CD4-positive, alpha-beta T cell treated with Interferon gamma for 1 hour (primary cell): ENCODE data around the gene MAP2K4.

Experiments used
- DNase-seq: peaks from one replicate; pipeline ENCODE4 v3.0.0-alpha.2; 2020

MAP2K4 gene

DNA sequence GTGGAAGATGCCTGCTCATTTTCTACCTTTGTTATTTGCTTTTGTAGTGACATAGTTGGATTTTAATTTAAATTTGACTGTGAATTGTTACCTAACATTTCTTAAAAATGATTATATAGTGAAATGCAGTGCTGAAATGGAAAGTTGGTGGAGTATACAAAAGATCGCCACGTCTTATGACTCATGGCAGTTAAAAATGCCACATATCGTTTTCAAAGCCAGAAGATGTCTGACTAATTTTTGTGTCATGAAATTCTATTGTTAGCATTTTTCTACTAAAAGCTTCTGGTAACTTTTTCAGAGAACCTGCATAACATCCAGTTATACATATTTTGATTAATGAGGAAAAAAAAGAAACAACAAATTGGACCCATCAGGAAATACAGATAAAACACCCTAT lies 20.6 kb downstream of the MAP2K4 start:
- no peak for DNase-seq

DNA sequence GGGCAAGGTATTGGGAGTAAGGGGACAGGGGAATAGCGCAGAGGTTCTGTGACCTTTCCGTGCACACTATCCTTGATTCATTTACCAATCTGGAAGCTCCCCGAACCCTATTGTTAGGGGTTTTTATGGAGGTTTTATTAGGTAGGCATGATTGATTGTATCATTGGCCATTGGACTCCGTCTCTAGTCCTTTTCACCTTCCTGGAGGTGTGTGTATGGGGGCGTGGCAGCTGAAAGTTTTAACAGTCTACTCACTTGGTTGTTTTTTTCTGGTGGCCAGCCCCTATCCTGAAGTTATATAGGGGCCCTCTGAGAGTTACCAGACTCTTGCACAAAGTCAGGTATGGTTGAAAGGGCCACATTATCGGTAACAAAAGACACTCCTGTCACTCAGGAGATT lies 23.0 kb downstream of the MAP2K4 start:
- no peak for DNase-seq

DNA sequence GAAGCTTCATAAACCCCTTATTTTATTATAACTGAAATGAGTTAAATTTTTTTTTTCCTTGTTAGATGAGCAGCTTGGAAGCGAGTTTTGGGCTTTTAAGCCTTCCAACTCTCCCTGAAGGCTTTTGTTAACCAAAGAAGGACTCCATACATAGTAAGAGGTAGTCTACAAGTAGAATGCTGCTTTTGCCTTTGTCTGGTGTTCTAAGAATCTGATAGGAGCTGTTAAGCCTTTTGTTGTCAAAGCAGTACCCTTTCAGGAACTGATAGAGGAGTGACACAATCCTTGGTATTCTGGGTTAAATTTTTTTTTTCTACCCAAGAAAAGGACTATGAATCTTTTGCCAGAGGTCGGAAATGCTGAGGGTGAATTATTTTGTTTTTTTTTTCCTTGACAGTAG lies 26.1 kb downstream of the MAP2K4 start:
- DNase-seq = no peak

DNA sequence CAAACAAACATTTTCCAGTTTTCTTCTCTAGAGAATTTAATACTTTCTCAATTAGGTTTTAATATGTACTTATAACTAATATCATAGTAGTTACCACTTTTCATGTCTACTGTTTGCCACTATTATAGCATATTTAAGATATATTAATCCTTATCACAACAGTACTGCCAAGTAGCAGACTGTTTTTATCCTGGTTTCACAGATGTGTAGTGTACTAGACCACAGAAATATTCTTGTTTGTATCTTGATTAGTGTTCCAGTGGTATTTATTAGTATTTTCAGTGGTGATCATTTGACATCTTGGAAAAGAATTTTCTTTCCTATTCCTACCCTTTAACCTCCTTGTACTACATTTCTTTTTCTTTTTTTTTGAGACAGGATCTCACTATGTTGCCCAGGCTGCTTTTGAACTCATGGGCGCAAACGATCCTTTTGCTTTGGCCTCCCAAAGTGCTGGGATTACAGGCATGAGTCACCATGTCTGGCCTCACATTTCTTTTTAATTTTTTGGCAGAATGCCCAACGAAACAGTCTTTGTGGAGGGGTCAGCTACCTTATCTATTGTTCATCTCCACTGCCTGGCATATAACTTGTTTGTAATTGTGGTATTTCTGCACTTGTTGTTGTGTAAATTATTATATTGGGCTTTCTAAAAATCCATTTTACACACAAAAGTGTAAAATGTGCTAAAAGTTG lies 27.2 kb downstream of the MAP2K4 start:
- no peak for DNase-seq

DNA sequence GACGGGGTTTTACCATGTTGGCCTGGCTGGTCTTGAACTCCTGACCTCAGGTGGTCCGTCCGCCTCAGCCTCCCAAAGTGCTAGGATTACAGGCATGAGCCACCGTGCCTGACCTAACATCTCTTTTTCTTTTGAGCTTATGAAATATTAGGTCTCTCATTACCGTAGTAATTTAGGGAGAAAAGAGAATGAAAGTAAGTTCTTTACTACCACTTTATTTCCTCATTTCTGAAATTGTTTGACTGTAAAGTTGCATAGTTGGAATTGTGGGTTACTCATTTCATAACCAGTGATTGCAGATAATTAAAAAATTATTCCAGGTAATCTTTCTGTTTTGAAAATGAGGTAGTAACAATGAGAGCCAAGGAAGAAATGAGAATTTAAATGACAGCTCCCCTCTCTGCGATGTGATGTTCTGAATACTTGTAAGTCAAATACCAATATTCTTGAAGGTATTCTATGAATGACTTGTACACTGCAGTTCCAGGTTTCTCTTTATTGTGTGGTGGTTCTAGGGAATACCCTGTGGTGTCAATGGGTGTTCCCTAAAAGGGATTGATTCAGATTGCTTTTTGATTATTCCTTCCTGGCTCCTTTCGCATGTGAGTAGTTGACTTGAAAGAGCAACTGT lies 28.3 kb downstream of the MAP2K4 start:
- no peak for DNase-seq

DNA sequence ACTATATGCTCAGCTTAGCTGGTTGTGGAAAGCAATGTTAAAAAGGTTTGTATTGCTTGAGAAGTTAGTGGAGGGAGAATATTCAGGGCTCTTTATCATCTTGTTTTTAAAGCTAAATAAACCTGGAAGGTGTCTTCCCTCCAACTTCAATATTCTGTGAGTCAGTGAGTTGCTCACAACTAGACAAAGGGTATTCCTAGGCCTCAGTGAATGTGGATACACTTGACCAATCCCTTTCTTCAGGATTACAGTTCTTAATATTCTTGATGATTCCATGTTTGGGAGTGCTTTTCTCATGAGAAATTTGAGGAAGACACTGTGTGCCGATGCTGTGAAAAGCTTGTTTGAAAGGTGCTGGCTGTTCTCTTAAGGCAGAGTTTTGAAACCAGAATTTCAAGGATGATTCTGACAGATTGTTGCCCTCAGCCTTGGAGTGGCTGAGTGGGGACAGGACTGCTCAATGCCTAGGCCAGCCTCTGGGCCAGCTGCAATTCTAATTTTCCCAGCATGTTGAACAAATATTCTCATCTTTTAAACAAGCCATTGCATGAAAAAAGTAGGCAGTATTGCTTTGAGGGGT lies 30.1 kb downstream of the MAP2K4 start:
- no peak for DNase-seq

DNA sequence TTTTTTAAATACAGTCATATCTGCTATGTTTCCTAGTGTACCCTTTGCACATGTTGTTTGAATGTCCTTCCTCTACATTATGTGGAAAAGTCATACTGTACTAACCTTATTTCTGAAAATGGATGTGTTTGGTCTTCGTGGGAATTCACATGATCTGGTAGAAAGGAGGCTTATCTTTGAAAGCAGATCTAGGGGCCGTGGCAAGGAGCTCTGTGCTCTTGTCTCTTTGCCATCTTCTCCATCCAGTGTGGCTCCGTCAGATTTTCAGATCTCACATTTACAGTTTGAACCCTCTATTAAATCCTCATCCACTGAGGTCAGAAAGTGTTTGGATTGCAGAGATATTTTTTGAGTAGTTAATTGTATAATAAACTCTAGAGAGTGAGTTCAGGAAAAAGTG lies 32.9 kb downstream of the MAP2K4 start:
- DNase-seq = no peak

DNA sequence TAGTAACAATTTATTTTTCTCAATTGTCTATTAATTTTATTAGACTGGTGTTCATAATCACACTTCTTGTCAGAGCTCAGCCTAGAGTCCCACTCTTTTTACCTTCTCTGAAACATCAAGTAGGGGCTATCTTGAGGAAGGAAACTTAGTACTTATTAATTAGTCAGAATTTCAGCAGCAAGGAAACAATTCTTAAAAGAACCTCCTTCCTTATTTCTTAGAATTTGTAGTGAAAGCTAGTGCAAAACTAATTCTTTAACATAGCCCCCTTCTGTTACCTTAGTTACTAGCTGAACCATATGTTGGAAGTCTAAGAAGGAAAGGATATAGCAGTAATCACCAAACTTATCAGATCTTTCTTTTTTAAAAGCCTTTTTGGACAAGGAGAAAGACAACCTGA lies 35.2 kb downstream of the MAP2K4 start:
- DNase-seq = no peak

DNA sequence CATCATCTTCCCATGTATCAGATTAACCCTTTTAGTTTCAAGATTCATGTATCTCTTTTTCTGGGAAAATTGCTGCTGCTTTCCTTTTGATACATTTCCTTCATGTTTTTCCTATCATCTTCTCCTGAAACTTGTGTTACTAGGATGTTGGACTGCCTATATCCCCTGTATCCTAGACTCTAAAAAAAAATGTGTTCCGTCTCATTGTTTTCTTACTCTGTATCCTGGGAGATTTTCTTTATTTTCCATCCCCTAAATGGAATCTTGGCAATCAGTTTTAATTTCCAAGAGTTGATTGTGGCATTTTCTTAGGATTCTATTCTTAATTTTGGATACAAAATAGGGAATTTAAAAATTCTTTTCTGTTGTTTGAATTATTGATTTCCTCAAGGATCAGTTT lies 36.8 kb downstream of the MAP2K4 start:
- no peak for DNase-seq

DNA sequence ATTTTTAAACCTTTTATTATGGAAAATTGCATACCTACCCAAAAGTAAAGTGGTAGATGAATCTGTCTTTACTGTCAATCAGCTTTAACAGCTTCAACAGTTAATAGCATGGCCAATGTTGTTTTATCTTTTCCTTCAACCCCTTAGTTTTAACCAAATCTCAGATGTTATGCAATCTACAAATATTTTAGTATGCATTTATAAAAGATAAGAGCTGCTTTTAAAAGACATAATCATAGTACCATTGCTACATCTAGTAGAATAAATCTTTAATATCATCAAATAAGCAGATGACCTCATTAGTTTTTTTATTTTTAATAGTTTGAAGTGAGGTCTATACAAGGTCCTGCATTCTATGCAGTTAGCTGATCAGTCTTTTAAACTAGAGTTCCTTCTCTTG lies 37.9 kb downstream of the MAP2K4 start:
- no peak for DNase-seq

DNA sequence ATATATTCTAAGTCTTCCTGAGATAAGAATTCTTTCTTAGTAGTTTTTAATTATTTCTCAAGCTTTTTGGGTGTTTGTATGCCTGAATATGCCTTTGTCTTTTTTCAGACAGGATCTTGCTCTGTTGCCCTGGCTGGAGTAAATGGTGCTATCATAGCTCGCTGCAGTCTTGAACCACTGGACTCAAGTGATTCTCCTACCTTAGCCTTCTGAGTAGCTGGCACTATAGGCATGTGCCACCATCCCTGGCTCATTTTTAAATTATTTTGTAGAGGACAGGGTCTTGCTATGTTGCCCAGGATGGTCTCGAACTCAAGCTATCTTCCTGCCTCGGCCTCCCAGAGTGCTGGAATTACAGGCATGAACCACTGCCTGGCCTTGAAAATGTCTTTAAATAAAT lies 41.6 kb downstream of the MAP2K4 start:
- no peak for DNase-seq

DNA sequence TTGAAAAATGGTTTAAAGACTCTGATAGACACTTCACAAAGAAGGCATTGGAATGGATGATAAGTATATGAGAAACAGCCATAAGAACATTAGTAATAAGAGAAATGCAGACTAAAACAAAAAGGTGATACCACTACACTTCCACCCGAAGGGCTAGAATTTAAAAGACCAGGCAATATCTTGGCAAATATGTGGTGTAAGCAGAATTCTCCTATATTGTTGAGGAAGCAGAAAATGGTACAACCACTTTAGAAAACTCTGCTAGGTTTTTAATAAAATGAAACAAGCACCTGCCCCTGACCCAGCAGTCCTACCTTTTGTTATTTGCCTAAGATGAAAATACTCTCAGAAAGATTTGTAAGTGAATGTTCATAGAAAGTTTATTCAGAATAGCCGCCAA lies 43.7 kb downstream of the MAP2K4 start:
- DNase-seq = no peak

DNA sequence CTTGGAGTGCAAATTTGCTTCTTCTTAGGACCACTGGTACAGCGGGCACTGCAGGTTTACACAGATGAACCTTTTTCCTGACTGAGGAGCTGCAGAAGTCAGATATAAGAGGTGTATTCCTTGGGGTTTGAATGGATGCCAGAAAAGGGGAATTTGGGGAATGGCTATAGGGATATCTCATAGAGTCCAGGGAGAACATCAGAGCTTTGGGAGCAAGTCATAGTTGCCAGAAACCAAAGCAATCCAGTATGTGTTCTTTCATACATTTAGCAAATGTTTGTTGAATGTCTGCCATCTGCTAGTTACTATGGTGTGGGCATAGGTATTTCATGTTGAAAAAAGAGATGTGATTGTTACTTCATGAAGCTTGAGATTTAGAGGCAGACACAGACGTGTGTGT lies 46.8 kb downstream of the MAP2K4 start:
- no peak for DNase-seq

DNA sequence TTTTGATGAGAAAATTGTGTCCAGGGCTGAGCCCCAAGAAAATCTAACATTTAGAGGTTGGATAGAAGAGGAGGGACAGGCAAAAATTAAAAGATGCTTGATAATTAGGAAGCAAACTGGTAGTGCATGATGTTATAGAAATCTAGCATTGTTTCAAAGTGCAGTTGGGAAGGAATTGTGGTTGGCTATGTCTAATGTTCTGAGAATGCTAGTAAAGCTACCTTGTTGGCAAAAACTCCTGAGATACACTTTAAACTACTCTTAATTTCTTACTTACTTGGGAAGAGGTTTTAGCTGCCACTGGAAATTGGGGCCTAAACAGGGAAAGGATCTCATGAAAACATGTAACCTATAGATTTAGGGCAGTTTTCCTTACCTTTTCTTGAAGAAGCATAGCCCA lies 48.3 kb downstream of the MAP2K4 start:
- DNase-seq = no peak

DNA sequence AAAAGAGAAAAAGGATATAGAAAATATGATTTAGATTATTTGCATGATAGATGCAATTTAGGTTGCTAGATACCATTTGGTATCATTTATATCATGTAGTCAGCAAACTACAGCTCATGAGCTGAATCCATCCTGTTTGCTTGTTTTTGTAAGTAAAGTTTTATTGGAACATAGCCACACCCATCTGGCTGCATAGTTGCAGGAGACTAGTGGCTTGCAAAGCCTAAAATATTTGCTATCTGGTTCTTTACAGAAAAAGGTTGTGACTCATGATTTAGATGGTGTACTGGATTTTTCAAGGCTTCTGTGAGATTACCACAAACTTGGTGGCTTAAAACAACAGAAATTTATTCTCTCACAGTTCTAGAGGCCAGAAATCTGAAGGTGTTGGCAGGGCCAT lies 49.9 kb downstream of the MAP2K4 start:
- no peak for DNase-seq

DNA sequence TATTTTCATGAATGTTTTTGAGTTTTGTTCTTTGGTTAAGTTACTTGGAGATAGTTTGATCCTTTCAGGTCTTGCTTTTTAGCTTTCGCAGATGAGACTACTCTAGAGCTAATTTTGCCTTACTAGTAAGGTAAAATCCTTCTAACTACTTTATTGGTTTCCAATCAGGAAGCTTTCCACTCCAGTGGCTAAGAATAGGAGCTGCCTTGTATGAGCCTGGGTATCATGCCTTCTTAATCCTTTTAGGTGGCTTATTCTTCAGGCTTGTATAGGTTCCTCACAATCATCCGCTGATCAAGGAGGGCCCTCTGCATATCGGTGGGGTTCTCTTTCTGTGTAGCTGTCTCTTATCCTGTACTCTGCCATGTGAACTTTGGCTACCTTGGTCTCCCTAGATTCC lies 53.7 kb downstream of the MAP2K4 start:
- DNase-seq = no peak

DNA sequence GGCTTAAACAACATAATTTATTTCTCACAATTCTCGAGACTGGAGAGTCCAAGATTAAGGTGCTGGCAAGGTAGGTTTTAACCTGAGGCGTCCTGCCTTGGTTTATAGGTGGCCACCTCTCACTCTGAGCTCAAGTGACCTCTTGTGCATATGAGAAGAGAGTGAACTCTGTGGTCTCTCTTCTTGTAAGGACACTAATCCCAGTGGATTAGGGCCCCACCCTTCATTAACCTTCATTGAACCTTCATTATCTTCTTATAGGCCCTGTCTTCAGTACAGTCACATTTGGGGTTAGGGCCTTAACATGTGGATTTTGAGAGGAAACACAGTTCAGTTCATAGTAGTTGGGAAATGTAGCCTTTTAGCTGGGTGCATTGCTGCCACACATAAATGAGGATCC lies 57.1 kb downstream of the MAP2K4 start:
- DNase-seq = no peak

DNA sequence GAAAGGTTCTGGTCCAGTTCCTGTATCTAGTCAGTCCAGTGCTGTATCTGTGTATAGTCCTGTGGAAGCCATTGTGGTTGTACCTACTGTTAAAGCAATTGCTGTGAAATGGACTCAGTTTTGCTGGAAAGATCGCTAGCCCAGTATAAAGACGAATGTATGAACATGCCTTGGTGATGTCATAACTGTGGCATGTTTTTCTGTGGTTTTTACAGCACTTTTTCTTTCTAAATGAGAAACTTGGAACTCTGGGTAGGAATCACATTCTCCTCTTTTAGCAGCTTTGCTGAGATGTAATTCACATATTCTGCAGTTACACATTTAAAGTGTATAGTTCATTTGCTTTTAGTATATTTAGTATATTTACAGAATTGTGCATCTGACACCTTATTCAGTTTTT lies 58.1 kb downstream of the MAP2K4 start:
- DNase-seq = no peak

DNA sequence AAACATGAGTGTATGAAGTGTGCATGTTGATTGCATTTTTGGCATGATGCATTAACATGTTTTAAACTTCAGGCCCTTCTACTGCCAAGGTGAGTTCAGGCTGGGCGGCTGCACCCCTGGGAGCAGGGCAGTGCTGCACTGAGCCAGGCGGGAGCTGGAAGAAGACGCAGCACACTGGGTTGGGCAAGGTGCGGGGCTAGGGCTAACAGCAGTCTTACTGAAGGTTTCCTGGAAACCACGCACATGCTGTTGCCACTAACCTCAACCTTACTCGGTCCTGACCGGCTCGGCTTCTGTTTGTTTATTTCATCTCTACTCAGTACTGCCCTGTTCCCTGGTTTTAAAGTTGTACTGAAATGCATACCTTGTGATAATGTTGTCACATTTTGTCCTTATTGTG lies 61.0 kb downstream of the MAP2K4 start:
- no peak for DNase-seq

DNA sequence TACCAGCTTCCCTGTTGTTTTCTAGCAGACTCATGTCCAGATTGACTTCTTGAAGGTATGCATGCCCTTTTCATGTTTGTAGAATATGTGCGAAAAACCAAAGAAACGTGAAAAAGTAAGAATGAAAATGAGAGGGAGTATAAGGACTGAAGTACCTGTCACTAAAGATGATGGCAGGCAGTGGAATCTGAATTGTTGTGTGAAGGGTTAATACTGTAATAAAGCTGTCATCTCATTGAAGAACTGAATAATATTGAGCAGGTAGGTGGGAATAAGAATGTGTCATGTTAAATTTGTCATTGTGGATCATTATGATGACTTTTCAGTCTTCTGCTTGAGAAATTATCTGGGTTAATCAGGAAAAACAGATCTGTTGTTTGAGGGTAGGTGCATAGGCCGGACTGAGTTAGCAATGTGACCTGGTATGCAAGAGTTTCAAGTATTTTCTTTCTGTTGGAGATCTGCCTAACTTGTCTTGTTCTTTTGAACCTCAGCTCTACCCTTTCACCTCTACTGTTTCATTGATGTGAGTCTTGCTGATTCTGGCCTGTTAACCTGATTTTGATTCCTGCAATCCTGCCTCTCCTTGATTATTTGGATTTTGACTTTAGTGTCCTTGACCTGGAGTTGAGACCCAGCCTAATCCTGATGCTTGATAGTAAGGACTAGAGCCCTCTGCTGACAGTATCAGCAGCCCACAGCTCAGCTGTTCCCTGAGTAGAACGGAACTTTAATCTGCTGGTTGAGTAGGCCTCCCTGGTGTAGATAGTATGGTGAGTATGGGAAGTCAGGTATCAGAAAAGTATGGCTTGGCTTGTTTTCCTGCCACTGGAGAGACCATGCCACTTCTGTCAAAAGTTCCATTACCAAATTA lies 64.6 kb downstream of the MAP2K4 start:
- no peak for DNase-seq

DNA sequence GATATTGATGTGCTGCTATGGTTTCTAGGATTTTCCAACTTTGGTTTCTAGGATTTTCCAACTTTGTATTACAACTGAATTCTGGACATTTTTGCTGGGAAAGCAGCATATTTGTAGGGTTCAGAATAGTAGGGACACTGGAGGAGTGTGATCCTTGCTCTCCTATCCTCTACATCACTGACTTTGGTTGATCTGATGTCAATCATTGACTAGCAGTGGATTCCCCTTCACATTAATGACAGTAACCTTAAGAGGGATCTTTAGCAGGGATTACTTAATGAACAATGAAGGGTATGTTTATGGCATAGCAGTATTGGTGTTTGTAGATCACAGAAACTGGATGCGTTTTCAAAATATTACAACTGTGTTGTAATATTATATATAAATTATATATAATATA lies 67.4 kb downstream of the MAP2K4 start:
- no peak for DNase-seq

DNA sequence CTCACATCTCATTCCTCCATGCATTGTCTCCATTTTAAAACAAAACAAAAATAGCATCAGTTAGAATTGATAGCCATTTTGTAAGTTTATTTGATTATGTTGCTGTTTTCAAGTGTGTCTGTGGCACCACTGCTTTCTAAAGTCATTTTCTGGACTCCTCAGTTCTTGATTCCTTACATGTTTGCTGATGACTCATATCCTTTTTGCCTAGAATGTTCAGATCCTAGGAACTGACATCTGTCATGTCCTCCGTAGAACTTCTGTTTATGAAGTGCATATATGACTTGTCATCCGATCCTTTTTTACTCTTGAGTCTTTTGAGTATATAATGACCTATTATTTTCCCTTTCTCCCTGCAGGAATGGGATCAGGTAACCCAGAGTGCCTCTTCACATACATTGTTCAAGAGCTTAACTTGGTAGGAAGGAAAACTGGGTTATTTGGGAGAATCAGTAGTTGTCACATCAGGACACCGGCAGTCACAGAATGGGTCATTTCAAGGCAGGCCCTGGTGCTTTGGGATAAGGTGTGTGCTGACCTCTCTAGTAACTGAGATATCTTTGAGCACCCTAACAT lies 69.2 kb downstream of the MAP2K4 start:
- DNase-seq = no peak

DNA sequence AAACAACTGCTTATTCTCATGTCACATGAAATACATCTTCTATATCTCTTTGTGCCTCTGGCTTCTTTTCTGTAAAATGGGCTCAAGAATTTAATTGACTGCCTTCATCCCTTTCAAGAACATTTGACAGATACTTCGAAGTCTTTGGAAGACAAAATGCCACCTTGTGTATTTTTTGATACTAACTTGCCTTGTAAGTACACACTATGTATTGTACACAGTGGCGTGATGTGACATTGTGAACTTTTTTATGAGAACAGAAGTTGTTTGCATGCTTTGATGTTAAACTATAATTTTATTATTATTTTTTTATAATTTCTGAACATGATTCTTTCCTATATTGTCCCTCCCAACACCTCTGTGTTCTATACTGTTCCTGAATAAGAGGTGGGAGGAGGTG lies 73.7 kb downstream of the MAP2K4 start:
- DNase-seq = no peak

DNA sequence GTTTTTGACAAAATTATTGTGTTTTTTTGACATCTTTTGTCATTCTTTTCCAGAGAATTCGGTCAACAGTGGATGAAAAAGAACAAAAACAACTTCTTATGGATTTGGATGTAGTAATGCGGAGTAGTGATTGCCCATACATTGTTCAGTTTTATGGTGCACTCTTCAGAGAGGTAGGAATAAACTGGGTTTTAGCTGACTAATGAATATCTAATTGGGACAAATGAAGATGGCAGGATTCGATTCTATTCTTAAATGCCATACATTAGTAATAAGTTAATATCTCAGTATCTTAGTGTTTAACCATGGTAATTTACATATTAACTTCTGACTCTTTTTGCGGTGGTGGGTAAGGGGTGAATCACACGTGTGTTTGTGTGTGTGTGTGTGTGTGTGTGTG lies 74.8 kb downstream of the MAP2K4 start:
- no peak for DNase-seq
